Pancreas (tissue), 10 donors: ENCODE data around the gene CHD1L. TPM values are rescaled to one million over a fixed set of nuclear protein-coding genes. Genes with fewer than 3 reads are reported as not detected.

Experiments used
- ATAC-seq, 4 donors: fragments of 200-7000 bp; cut with Tn5 transposase; one replicate each; pipeline versions ENCODE4 v1.8.0 to v1.9.1; 2020; ENCODE audit warnings: mild to moderate bottlenecking in 4 of 4, moderate library complexity in 4 of 4
- DNase-seq, 6 donors: peaks; one replicate each; pipeline ENCODE4 v3.0.0-alpha.2; 2020
- FAIRE-seq: peaks from 2 replicates; lab custom pipeline; 2012; peaks lifted over from hg19 to GRCh38; lab: Jason Lieb, UNC
- H3K27ac ChIP-seq, 4 donors: fragments of 200-600 bp; sonication (generic); 1 replicate in 3 of 4; 2 replicates in 1 of 4; pipeline versions ENCODE4 v1.5.0 to v1.8.0; 2020
- H3K27me3 ChIP-seq, 4 donors: fragments of 200-600 bp; one replicate each; pipeline ENCODE4 v1.8.0; 2021
- H3K36me3 ChIP-seq, 3 donors: fragments of 200-600 bp; sonication (generic) in 1 of 3; one replicate each; pipeline versions ENCODE4 v1.5.0 to v1.8.0; 2020 to 2021
- H3K4me1 ChIP-seq, 3 donors: fragments of 200-600 bp; one replicate each; pipeline ENCODE4 v1.8.0; 2021
- H3K4me3 ChIP-seq, 4 donors: fragments of 200-600 bp; sonication (generic) in 2 of 4; one replicate each; pipeline versions ENCODE4 v1.5.0 to v1.8.0; 2020 to 2021
- H3K9me3 ChIP-seq, 4 donors: fragments of 200-600 bp; one replicate each; pipeline ENCODE4 v1.8.0; 2021
- CTCF ChIP-seq, 4 donors: fragments of 200-600 bp; sonication (generic) in 3 of 4; IDR thresholded peaks; one replicate each; pipeline versions ENCODE4 v1.5.0 to v1.8.0; 2021; ENCODE audit warnings: antibody characterized with exemption in 4 of 4
- WGBS, 2 donors: extraction: QIAGEN DNeasy Blood & Tissue Kit; methylation state at CpG; one replicate each; pipeline ENCODE4 v1.1.7; 2013; 5-methylcytosine and 5-hydroxymethylcytosine counted together
- intact Hi-C, 3 donors: fragments of 100-400 bp; cut with DNase I; formaldehyde crosslinking; loops; one replicate each; pipeline versions ENCODE4 v1.11.1 to v1.14.2; 2022
- polyA plus RNA-seq, 2 donors: library from polyadenylated mRNA; stranded (reverse); fragments of 200-250 nt; gene quantifications; one replicate each; pipeline ENCODE4 v1.2.3, GENCODE V29; 2013
- total RNA-seq, 6 donors: library from RNA; stranded (reverse); fragmentation: NEBNext Ultra II Directional in 4 of 6; extraction: Animal tissue kit (Norgen Biotek cat#: 25700) in 4 of 6; gene quantifications; one replicate each; pipeline versions ENCODE4 v1.2.1 to v1.2.4, GENCODE V29; 2021 to 2023
- donor health status: healthy with polysubstance abuse.
- donor health status: DM: no; HTN: no; CAD: no; lungs with moderate emphysema.
- donor health status: DM: no; HTN: no; CAD: no.
- donor health status: control.
- donor health status: control.
- donor health status: Bipolar disorder and iron deficiency.
- donor health status: DM: yes; HTN: yes; CAD: no.
- donor health status: DM: no; HTN: no; CAD: no.
- donor health status: DM: no; HTN: no; CAD: no.
- donor health status: DM: yes; HTN: yes; CAD: no.

The CHD1L gene
- total and polyA plus RNA-seq, 8 donors, result 6.6 to 17.0 (median 11.8) TPM

- no peaks in the 10 kb centered on the region for H3K4me1 ChIP-seq
- no peak for TF ChIP-seq CTCF (IDR thresholded peaks at IDR 0.05)
- WGBS, 2 donors, result 99% methylated on average over 4 of the region's 4 CpGs
- H3K9me3 ChIP-seq, result no peaks in the 10 kb centered on the region
- no peak overlapping the region for H3K27ac ChIP-seq
- DNase-seq, result no peak
- no peak overlapping the region for H3K4me3 ChIP-seq
- no peak for ATAC-seq
- no peak for FAIRE-seq
- intact Hi-C loops, result no loop called here
- no peaks in the 10 kb centered on the region for H3K27me3 ChIP-seq
- H3K36me3 ChIP-seq, result peaks cover 0 to 12% (median 0%) of the 10 kb centered on the region in 3 donors
Measured at GRCh38 chr1:147260956-147261355, 18.5 kb downstream of the CHD1L start.

GRCh38 chr1:147264158-147264768 lies 21.8 kb downstream of the CHD1L start:
- Histone ChIP-seq H3K9me3 (no peaks in the 10 kb centered on the region), H3K27ac (no peak overlapping the region), H3K27me3 (no peaks in the 10 kb centered on the region), H3K4me1 (no peaks in the 10 kb centered on the region), H3K4me3 (no peak overlapping the region), H3K36me3 (peaks cover 0 to 12% (median 2%) of the 10 kb centered on the region in 3 donors)
- no peak for TF ChIP-seq CTCF (IDR thresholded peaks at IDR 0.05)
- ATAC-seq, result no peak
- intact Hi-C loops, result no loop called here
- FAIRE-seq, result no peak
- 89 to 98% methylated on average over 3 of the region's 3 CpGs for WGBS, 2 donors
- no peak for DNase-seq

- peaks cover 0 to 2% (median 0%) of the 10 kb centered on the region in 3 donors for H3K36me3 ChIP-seq
Measured at GRCh38 chr1:147266381-147266780, 23.9 kb downstream of the CHD1L start.

GRCh38 chr1:147267711-147268110 lies 25.2 kb downstream of the CHD1L start:
- FAIRE-seq (no peak), DNase-seq (no peak), ATAC-seq (no peak)
- Histone ChIP-seq H3K4me3 (no peak overlapping the region), H3K9me3 (no peaks in the 10 kb centered on the region), H3K4me1 (no peaks in the 10 kb centered on the region), H3K27me3 (no peaks in the 10 kb centered on the region), H3K36me3 (peaks cover 0 to 2% (median 0%) of the 10 kb centered on the region in 3 donors), H3K27ac (no peak overlapping the region)
- intact Hi-C loops, result no loop called here
- 91 to 94% methylated on average over 4 of the region's 4 CpGs for WGBS, 2 donors
- no peak for TF ChIP-seq CTCF (IDR thresholded peaks at IDR 0.05)

More at GRCh38 chr1:147266381-147266780, 23.9 kb downstream of the CHD1L start:
- intact Hi-C loops, result no loop called here
- DNase-seq (no peak), ATAC-seq (no peak), FAIRE-seq (no peak)
- Histone ChIP-seq H3K27me3 (no peaks in the 10 kb centered on the region), H3K9me3 (no peaks in the 10 kb centered on the region), H3K27ac (no peak overlapping the region), H3K4me3 (no peak overlapping the region), H3K4me1 (no peaks in the 10 kb centered on the region)
- WGBS, 2 donors, result 93 to 97% methylated on average over 5 of the region's 5 CpGs
- TF ChIP-seq CTCF (IDR thresholded peaks at IDR 0.05), result no peak

GRCh38 chr1:147270721-147271120 lies 28.2 kb downstream of the CHD1L start:
- 44% methylated on average over 2 of the region's 2 CpGs for WGBS, 2 donors
- Histone ChIP-seq H3K27ac (no peak overlapping the region), H3K9me3 (no peaks in the 10 kb centered on the region), H3K27me3 (no peaks in the 10 kb centered on the region), H3K4me3 (no peak overlapping the region), H3K4me1 (peaks cover 0 to 6% (median 4%) of the 10 kb centered on the region in 3 donors), H3K36me3 (peaks cover 0 to 2% (median 0%) of the 10 kb centered on the region in 3 donors)
- no peak for DNase-seq
- ATAC-seq, result no peak
- no peak for FAIRE-seq
- no peak for TF ChIP-seq CTCF (IDR thresholded peaks at IDR 0.05)
- intact Hi-C loops, result no loop called here
